Left ventricle myocardium superior (tissue), 1 donor: Measurements from ENCODE around the gene CLEC7A. TPM values are rescaled to one million over a fixed set of nuclear protein-coding genes. Genes with fewer than 3 reads are reported as not detected.

ENCODE experiments used
- ATAC-seq: fragments of 200-7000 bp; cut with Tn5 transposase; one replicate; pipeline ENCODE4 v1.9.1; 2020; ENCODE audit warnings: mild to moderate bottlenecking, moderate library complexity
- DNase-seq: peaks from one replicate; pipeline ENCODE4 v3.0.0-alpha.2; 2020
- intact Hi-C: fragments of 100-400 bp; cut with micrococcal nuclease; formaldehyde crosslinking; loops from one replicate; pipeline ENCODE4 v1.11.0; 2022
- total RNA-seq: library from RNA; stranded (reverse); fragmentation: NEBNext Ultra II Directional; extraction: Animal tissue kit (Norgen Biotek cat#: 25700); gene quantifications from one replicate; pipeline ENCODE4 v1.2.1, GENCODE V29; 2021
- donor health status: DM: no; HTN: yes; CAD: no; lungs with severe emphysema.

The CLEC7A gene
- total RNA-seq, 1 donor from 2014 or later, result 2.8 TPM

DNA sequence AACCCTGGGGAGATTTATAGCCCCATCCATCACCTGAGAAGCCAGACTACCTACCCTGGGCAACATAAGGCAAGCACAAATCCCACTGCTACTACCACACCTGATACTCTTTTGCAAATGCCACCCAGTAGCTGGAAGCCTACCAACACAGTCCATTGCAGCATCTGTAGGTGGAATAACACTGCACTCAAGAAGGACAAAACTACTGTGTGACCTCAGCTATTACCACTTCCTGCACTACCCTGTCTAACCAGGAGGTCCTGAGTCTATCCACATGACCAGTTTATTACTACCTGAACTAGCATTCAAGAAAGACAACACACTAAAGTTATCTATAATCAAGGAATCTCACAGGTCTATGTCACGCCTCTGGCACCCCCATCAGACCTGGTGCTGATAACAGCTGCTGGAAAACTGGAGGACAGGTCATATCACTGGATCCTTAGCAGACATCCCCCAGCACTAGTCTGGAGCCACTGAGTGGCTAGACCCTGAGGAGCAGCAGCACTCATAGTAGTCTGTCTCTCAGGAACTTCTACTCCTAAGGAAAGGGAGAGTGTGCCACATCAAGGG, 28.3 kb downstream of the CLEC7A start:
- DNase-seq (no peak), ATAC-seq (no peak)
- intact Hi-C loops, result no loop called here

DNA sequence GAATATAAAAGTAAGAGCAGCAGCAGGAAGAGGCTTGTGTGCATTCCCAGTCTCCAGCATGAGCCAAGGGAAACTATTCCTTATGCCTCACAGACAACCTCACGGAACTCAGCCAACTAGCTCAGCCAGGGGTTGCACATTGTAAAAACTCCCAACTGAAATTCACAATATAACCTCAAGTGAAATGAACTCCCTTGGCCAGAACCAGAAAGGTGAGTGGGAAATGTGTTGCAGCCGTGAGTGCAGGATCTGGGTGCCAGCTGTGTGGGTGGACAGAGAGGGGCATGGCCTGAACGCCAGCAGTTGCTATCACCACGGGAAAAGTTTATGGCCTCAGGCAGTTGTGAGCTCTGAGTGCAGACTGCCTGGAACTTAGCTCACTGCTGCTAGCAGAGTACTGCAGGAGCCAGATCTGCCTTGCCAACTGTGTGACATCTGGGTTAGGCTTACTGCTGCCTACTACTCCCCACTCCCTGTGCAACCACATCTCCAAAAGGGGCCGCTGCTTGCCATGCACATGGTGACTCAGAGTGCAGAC, 28.9 kb downstream of the CLEC7A start:
- no peak for DNase-seq
- peak; percentile 53 for ATAC-seq
- intact Hi-C loops, result no loop called here

DNA sequence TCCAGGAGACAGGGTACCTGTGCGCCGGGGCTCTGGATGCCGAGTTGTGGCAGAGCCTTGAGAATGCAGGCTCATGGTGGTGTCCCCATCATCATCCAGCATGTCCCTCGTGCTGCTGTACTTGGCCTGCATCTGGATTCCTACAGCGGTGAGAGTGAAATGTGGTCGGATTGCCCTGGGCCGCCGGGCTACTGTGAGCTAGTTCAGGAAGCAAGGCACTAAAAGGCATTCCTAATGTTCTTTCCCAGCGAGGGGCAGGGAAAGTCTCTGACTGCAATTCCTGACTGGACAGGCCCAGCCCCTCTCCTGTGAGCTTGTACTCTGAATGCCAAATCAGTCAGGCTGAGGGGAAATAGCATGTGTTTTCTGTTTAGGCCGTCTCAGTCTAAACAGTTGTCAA, 31.2 kb downstream of the CLEC7A start, which contains the start of gene CLEC1A:
Gene CLEC1A, minus strand, starts transcription at position 195 of the 400 bp plus-strand sequence. Its CDS starts 63 bp downstream, at position 132.
- peak; percentile 75 for ATAC-seq
- intact Hi-C loops, result no loop called here
- no peak for DNase-seq

- intact Hi-C loops, result no loop called here
- peak; percentile 28 for ATAC-seq
Measured at GRCh38 chr12:10097521-10097920, 32.5 kb downstream of the CLEC7A start.

DNA sequence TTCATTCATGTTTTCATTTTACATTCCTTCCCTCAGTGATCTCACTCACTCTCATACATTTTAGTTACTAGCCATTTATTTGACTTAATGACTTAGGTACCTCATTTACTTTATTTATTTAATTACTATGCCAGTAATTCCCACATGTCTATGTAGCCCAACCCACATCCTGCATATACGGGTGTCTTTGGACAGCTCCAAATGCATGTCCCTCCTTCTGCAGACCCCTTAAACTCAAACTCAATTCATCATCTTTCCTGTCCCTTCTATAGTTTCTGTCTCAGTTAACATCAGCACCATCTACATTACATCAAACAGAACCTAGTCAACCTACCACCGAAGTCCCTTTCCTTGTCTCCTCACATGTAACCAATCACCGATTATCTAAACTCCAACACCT, 34.0 kb downstream of the CLEC7A start:
- ATAC-seq, result no peak
- intact Hi-C loops, result no loop called here

More at GRCh38 chr12:10097521-10097920, 32.5 kb downstream of the CLEC7A start:
- DNase-seq, result no peak

DNA sequence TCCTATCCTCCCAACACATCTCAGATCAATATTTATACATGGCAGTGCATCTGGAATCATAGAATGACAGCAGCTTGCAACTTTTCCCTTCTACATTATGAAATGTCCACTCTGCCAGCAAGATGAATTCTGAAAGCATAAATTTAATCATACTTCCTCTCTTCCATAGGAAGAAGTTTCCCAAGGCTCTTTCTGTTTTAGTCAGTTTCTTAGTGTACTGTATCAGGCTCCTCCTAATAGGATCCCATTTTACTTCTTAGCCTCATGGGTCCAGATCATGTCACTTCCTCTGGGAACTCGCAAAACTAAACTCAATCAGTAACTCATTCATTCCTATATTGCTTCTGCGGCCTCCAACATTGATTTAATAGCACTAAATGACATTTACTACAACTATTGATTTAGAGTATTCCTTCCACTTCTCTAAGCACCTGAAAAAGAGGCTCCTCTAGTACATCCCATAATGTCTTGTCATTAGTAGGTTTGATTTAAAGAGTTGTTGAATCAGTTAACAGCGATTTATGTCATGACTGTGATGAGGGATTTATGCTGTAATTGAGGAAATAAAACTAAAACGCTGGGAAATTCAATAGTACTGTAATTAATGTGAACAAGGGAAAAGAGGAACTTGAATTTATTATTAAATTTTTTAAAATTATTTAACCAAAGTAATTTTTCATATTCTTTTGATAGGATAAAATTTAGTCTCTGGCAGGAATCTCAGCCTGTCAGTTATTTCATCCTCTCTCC, 35.2 kb downstream of the CLEC7A start:
- ATAC-seq (peak; percentile 57), DNase-seq (no peak)
- intact Hi-C loops, result no loop called here

More for the DNA sequence above, 34.0 kb downstream of the CLEC7A start:
- DNase-seq, result no peak

- DNase-seq, result no peak
- no peak for ATAC-seq
- intact Hi-C loops, result no loop called here
Measured at GRCh38 chr12:10088955-10089900, 40.8 kb downstream of the CLEC7A start.

DNA sequence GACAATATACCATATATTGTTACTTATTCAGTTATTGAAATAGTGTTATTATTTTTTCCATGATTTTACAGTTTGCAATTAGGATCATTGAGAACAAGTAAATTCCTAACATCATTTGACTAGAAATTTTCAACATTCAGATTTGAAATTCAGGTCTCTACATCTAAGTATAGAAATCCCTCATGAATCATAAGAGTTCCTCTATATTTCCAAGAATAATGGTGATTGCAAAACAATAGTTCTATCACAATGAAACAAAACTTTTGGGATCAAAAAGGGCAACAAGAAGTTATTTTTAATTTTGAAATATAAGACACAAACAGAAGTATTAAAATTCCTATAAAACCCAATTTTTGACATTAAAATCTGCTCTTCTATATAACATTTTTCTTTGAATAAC, 42.0 kb downstream of the CLEC7A start:
- ATAC-seq (no peak), DNase-seq (no peak)
- intact Hi-C loops, result no loop called here

DNA sequence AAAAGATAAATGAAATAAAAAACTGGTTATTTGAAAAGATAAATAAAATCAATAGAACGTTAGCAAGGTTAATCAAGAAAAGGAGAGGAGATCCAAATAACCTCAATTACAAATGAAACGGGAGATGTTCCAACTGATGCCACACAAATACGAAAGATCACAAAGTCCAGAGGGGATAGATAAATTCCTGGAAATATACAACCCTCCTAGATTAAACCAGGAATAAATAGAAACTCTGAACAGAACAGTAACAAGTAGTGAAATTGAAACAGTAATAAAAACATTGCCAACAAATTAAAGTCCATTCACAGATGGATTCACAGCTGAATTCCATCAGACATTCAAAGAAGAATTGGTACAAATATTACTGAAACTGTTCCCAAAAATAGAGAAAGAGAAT, 43.6 kb downstream of the CLEC7A start:
- intact Hi-C loops, result no loop called here
- ATAC-seq (no peak), DNase-seq (no peak)

GRCh38 chr12:10084733-10085132, 45.3 kb downstream of the CLEC7A start:
- ATAC-seq (no peak), DNase-seq (no peak)
- intact Hi-C loops, result no loop called here

DNA sequence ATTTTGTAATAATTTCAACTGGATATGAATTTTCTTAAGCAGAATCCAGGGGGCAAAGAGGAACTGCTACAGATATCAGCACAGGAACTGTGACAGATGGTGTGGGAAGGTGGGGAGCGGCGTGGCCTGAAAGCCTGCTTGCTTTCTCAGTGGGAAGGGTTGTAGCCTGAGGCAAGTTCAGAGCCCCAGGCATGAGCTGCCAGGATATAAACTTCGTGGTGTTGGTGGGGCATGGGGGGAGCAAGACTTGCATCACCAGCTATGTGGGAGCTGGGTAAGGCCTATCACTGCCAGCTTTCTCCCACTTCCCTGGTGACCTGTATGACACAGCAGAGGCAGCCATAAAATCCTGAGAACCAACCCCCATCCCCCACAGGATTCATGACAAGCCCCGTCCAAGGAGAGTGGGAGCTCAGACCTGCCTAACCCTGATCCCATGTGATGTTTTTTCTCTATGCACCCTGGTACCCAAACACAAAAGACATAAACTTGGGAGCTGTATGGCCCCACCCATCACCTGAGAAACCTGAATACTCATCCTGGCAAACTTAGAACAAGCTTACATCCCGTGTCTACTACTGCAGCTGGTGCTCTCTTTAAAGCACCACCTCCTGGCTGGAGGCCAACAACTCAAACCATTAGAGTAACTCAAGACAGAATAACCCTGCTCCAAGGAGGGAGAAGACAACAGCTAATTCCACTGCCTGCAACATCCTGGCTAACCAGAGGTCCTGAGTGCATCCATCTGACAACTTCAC, 47.7 kb downstream of the CLEC7A start:
- intact Hi-C loops, result no loop called here
- ATAC-seq (no peak), DNase-seq (no peak)

GRCh38 chr12:10075451-10075850, 54.5 kb downstream of the CLEC7A start:
- no peak for DNase-seq
- intact Hi-C loops, result no loop called here
- ATAC-seq, result no peak

- intact Hi-C loops, result no loop called here
- no peak for ATAC-seq
- no peak for DNase-seq
Measured at GRCh38 chr12:10073261-10073660, 56.7 kb downstream of the CLEC7A start.

- DNase-seq (no peak), ATAC-seq (no peak)
- intact Hi-C loops, result no loop called here
Measured at GRCh38 chr12:10072131-10072530, 57.9 kb downstream of the CLEC7A start.

GRCh38 chr12:10070380-10070779, 59.6 kb downstream of the CLEC7A start:
- DNase-seq (no peak), ATAC-seq (no peak)
- intact Hi-C loops, result no loop called here

DNA sequence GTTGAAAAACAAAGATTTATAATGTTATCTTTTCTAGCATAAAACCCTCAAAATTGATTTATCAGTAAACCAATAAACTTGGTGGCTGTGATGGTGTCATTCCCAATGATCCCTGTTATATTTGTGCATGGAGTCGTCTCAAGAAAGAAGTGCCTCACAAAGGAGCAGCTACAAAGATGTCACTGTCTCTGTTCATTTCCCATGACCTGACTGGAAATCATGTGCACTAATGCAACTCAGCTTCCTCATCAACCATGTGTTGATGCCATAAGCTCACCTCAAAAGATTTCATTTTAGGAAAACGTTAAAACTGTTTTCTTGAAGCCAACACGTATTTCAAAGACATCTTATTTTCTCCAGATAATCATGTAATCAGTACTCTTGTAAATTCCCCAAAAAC, 60.0 kb downstream of the CLEC7A start:
- ATAC-seq, result no peak
- intact Hi-C loops, result no loop called here
- no peak for DNase-seq

GRCh38 chr12:10069099-10069498, 60.9 kb downstream of the CLEC7A start:
- ATAC-seq (peak; percentile 41), DNase-seq (no peak)
- intact Hi-C loops, result no loop called here

- ATAC-seq (peak; percentile 58), DNase-seq (no peak)
- intact Hi-C loops, result no loop called here
Measured at GRCh38 chr12:10068644-10069043, 61.4 kb downstream of the CLEC7A start.

DNA sequence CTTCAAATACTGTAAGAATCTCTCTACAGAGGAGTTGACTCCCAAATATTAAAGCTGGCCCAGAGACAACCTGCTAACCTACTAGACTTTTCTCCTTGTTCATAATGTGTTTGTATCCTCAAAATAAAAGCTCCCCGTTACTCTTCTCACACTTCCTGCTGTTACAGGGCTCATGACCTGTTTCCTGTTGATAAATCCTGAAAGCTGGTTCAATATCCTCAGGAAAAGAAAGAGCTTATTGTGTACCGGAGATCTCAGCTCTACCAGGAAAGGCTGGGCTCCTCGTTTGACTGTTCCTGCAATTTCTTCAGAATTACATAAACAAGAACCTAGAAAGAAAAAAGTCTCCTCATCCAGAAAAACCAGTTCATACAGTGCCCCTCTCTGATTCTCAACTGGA, 62.1 kb downstream of the CLEC7A start:
- ATAC-seq (peak; percentile 81), DNase-seq (no peak)
- intact Hi-C loops, result no loop called here
